ENCODE results near the gene AGPAT4. TPM values are rescaled to one million over a fixed set of nuclear protein-coding genes. Genes with fewer than 3 reads are reported as not detected.

Gene AGPAT4
- total and polyA plus RNA-seq, 2 of the 4 experiments (the other 2 are of a cell fraction), result 3.6 to 3.8 TPM

- no peak for TF ChIP-seq USF2 (IDR thresholded peaks at IDR 0.05; ENCODE audit: low read depth, low read length)
These were observed 122.0 kb downstream of the AGPAT4 start (continued) for GRCh38 chr6:161151660-161152526.

- Histone ChIP-seq H3K9ac (ENCODE audit: low read depth, low read length) (no peak overlapping the region), H2BK120ac (ENCODE audit: low read depth, low read length) (no peak overlapping the region), H4K91ac (ENCODE audit: insufficient read depth, low read depth, low read length) (no peak overlapping the region), H3K56ac (ENCODE audit: extremely low read depth, insufficient read depth, low read length) (no peak overlapping the region), H3K27me3 (ENCODE audit: control insufficient read depth, insufficient read depth, low read length) (no peaks in the 10 kb centered on the region), H3K36me3 (ENCODE audit: control insufficient read depth, insufficient read depth, low read length) (peaks cover 7% of the 10 kb centered on the region), H3K9me3 (ENCODE audit: control insufficient read depth, insufficient read depth, low read length) (no peaks in the 10 kb centered on the region), H4K20me1 (ENCODE audit: insufficient read depth, low read length) (no peaks in the 10 kb centered on the region), H2BK20ac (ENCODE audit: low read depth, low read length) (no peak overlapping the region), H4K5ac (ENCODE audit: low read depth, low read length) (no peak overlapping the region), H2BK15ac (ENCODE audit: low read depth, low read length) (no peak overlapping the region), H2AK5ac (ENCODE audit: low read depth, low read length) (no peak overlapping the region), H3K27ac (ENCODE audit: insufficient read depth, low read length) (no peak overlapping the region), H3K18ac (ENCODE audit: low read depth, low read length) (no peak overlapping the region), H2AFZ (replicated peaks; ENCODE audit: low read length, poor library complexity) (no peak overlapping the region), H3K14ac (replicated peaks; ENCODE audit: low read depth, low read length) (no peak overlapping the region), H3K4me3 (ENCODE audit: insufficient read depth, low read depth, low read length) (no peak overlapping the region), H2AK9ac (replicated peaks; ENCODE audit: low read depth, low read length, poor library complexity) (no peak overlapping the region), H2BK5ac (ENCODE audit: low read depth, low read length, poor library complexity, severe bottlenecking) (no peak overlapping the region), H3K79me1 (ENCODE audit: low read depth in 1 of 2, low read length in 2 of 2) (no peaks in the 10 kb centered on the region), H3K9me1 (ENCODE audit: insufficient read depth, low read length) (no peaks in the 10 kb centered on the region), H3K4me1 (ENCODE audit: control insufficient read depth, insufficient read depth, low read length) (no peaks in the 10 kb centered on the region), H3K4ac (ENCODE audit: low read depth, low read length) (no peak overlapping the region), H4K8ac (ENCODE audit: low read depth in 2 of 2, low read length in 2 of 2) (no peak overlapping the region), H3K23ac (ENCODE audit: low read depth, low read length) (no peak overlapping the region), H3K4me2 (ENCODE audit: low read depth, low read length) (no peak overlapping the region)
- intact Hi-C loops (cut with micrococcal nuclease), result no loop called here
- dilution Hi-C loops (cut with HindIII; ENCODE audit: low sequenced_read_pairs, unreplicated experiment), result no loop called here
- no TSS peak for BruUV-seq (replicated peaks)
- in situ Hi-C loops (cut with MboI; ENCODE audit: low sequenced_read_pairs), result no loop called here
- TF ChIP-seq NFE2L2 (IDR thresholded peaks at IDR 0.05; ENCODE audit: low read depth, low read length) (no peak), MAFK (IDR thresholded peaks at IDR 0.05; ENCODE audit: low read depth, low read length) (no peak), CTCF (conservative IDR thresholded peaks at IDR 0.05; ENCODE audit: low read depth, low read length) (no peak)
- DNase-seq, result no peak
- no peak for ATAC-seq (ENCODE audit: low read depth)
- 96% methylated on average over 13 of the region's 18 CpGs; no CpG with 5 or more reads in 1 of the 2 experiments for WGBS, 2 experiments (ENCODE audit: extremely low coverage in 2 of 2, insufficient read length in 1 of 2)
- CTCF ChIA-PET, result interaction anchor here (1.6 kb wide), 1 partner anchor 220 kb away, joined by 4 read pairs; no protein-coding TSS in a partner anchor
- POLR2A ChIA-PET (ENCODE audit: unreplicated experiment), result no interaction called here
These were observed 122.7 kb downstream of the AGPAT4 start for GRCh38 chr6:161151059-161151645.
